ENCODE results near the gene KLC3. TPM values are rescaled to one million over a fixed set of nuclear protein-coding genes. Genes with fewer than 3 reads are reported as not detected.

The KLC3 gene
- total and polyA plus RNA-seq, 4 donors = 0.80 to 2.2 (median 1.4) TPM

GRCh38 chr19:45361608-45362007 lies 21.1 kb downstream of the KLC3 start:
- no peak for TF ChIP-seq CTCF (IDR thresholded peaks at IDR 0.05; ENCODE audit: control extremely low read depth, extremely low read depth)
- Histone ChIP-seq H3K4me3 (no peak overlapping the region), H3K27me3 (ENCODE audit: control insufficient read depth in 3 of 3, insufficient read depth in 3 of 3, low read length in 2 of 3) (no peaks in the 10 kb centered on the region), H3K4me1 (ENCODE audit: control insufficient read depth in 5 of 5, insufficient read depth in 5 of 5, low read length in 5 of 5) (no peaks in the 10 kb centered on the region), H3K9ac (ENCODE audit: insufficient read depth in 1 of 2, low read length in 2 of 2) (no peak overlapping the region), H3K36me3 (ENCODE audit: control insufficient read depth in 4 of 4, insufficient read depth in 4 of 4, low read length in 4 of 4) (peaks cover 2 to 40% (median 9%) of the 10 kb centered on the region in 4 donors), H3K9me3 (ENCODE audit: control insufficient read depth in 4 of 4, insufficient read depth in 3 of 4, low read length in 3 of 4) (no peaks in the 10 kb centered on the region), H3K27ac (ENCODE audit: low read depth in 1 of 2, low read length in 1 of 2) (no peak overlapping the region)
- 93 to 94% methylated on average over 14 of the region's 14 CpGs for WGBS, 2 donors
- ATAC-seq (ENCODE audit: insufficient read depth, low FRiP score) (no peak), DNase-seq (no peak)

- no peak for TF ChIP-seq CTCF (IDR thresholded peaks at IDR 0.05; ENCODE audit: control extremely low read depth, extremely low read depth)
- 91 to 95% methylated on average over 16 of the region's 16 CpGs for WGBS, 2 donors
- H3K27ac ChIP-seq (ENCODE audit: low read depth in 1 of 2, low read length in 1 of 2) = no peak overlapping the region
- no peaks in the 10 kb centered on the region for H3K9me3 ChIP-seq (ENCODE audit: control insufficient read depth in 4 of 4, insufficient read depth in 3 of 4, low read length in 3 of 4)
- H3K4me3 ChIP-seq = no peak overlapping the region
- H3K27me3 ChIP-seq (ENCODE audit: control insufficient read depth in 3 of 3, insufficient read depth in 3 of 3, low read length in 2 of 3) = no peaks in the 10 kb centered on the region
- DNase-seq = no peak
- ATAC-seq (ENCODE audit: insufficient read depth, low FRiP score) = no peak
- H3K9ac ChIP-seq (ENCODE audit: insufficient read depth in 1 of 2, low read length in 2 of 2) = no peak overlapping the region
- H3K36me3 ChIP-seq (ENCODE audit: control insufficient read depth in 4 of 4, insufficient read depth in 4 of 4, low read length in 4 of 4) = peaks cover 2 to 34% (median 8%) of the 10 kb centered on the region in 4 donors
- H3K4me1 ChIP-seq (ENCODE audit: control insufficient read depth in 5 of 5, insufficient read depth in 5 of 5, low read length in 5 of 5) = no peaks in the 10 kb centered on the region
These were observed 21.7 kb downstream of the KLC3 start for GRCh38 chr19:45362291-45362690.

- peaks cover 2 to 27% (median 8%) of the 10 kb centered on the region in 4 donors for H3K36me3 ChIP-seq (ENCODE audit: control insufficient read depth in 4 of 4, insufficient read depth in 4 of 4, low read length in 4 of 4)
- no peaks in the 10 kb centered on the region for H3K27me3 ChIP-seq (ENCODE audit: control insufficient read depth in 3 of 3, insufficient read depth in 3 of 3, low read length in 2 of 3)
- no peak for ATAC-seq (ENCODE audit: insufficient read depth, low FRiP score)
- H3K9me3 ChIP-seq (ENCODE audit: control insufficient read depth in 4 of 4, insufficient read depth in 3 of 4, low read length in 3 of 4) = no peaks in the 10 kb centered on the region
- WGBS, 2 donors = 94% methylated on average over 41 to 44 of the region's 44 CpGs
- H3K4me1 ChIP-seq (ENCODE audit: control insufficient read depth in 5 of 5, insufficient read depth in 5 of 5, low read length in 5 of 5) = peaks cover 0 to 1% (median 0%) of the 10 kb centered on the region in 5 donors
- no peak for DNase-seq
- no peak overlapping the region for H3K4me3 ChIP-seq
- no peak for TF ChIP-seq CTCF (IDR thresholded peaks at IDR 0.05; ENCODE audit: control extremely low read depth, extremely low read depth)
- H3K9ac ChIP-seq (ENCODE audit: insufficient read depth in 1 of 2, low read length in 2 of 2) = no peak overlapping the region
- H3K27ac ChIP-seq (ENCODE audit: low read depth in 1 of 2, low read length in 1 of 2) = no peak overlapping the region
These were observed 23.4 kb downstream of the KLC3 start for GRCh38 chr19:45363861-45364459.

GRCh38 chr19:45364696-45365095 lies 24.1 kb downstream of the KLC3 start:
- ATAC-seq (ENCODE audit: insufficient read depth, low FRiP score) (no peak), DNase-seq (no peak)
- no peak overlapping the region for H3K27ac ChIP-seq (ENCODE audit: low read depth in 1 of 2, low read length in 1 of 2)
- peaks cover 2 to 21% (median 7%) of the 10 kb centered on the region in 4 donors for H3K36me3 ChIP-seq (ENCODE audit: control insufficient read depth in 4 of 4, insufficient read depth in 4 of 4, low read length in 4 of 4)
- no peak for TF ChIP-seq CTCF (IDR thresholded peaks at IDR 0.05; ENCODE audit: control extremely low read depth, extremely low read depth)
- H3K4me3 ChIP-seq = no peak overlapping the region
- H3K27me3 ChIP-seq (ENCODE audit: control insufficient read depth in 3 of 3, insufficient read depth in 3 of 3, low read length in 2 of 3) = no peaks in the 10 kb centered on the region
- WGBS, 2 donors = 89 to 93% methylated on average over 10 to 12 of the region's 12 CpGs
- H3K9me3 ChIP-seq (ENCODE audit: control insufficient read depth in 4 of 4, insufficient read depth in 3 of 4, low read length in 3 of 4) = no peaks in the 10 kb centered on the region
- H3K4me1 ChIP-seq (ENCODE audit: control insufficient read depth in 5 of 5, insufficient read depth in 5 of 5, low read length in 5 of 5) = peaks cover 0 to 4% (median 0%) of the 10 kb centered on the region in 5 donors
- no peak overlapping the region for H3K9ac ChIP-seq (ENCODE audit: insufficient read depth in 1 of 2, low read length in 2 of 2)
